ENCODE data around the gene TRMT11. TPM values are rescaled to one million over a fixed set of nuclear protein-coding genes. Genes with fewer than 3 reads are reported as not detected.

TRMT11 gene
- total and polyA plus RNA-seq, 2 of the 8 experiments (the other 6 are each of a cell fraction or from before 2014, with no cell fraction given), result 19.7 to 32.4 TPM

- Histone ChIP-seq H4K5ac (ENCODE audit: insufficient read length, low read depth, low read length) (no peak overlapping the region), H2BK120ac (replicated peaks; ENCODE audit: low read depth, low read length) (no peak overlapping the region), H3K27ac (ENCODE audit: low read depth, low read length) (no peak overlapping the region), H3K23me2 (ENCODE audit: low read depth, low read length) (no peaks in the 10 kb centered on the region), H2AFZ (ENCODE audit: low read length) (no peak overlapping the region), H3K9me3 (ENCODE audit: insufficient read depth in 2 of 2, low read depth in 1 of 2, low read length in 1 of 2) (no peaks in the 10 kb centered on the region), H4K91ac (replicated peaks; ENCODE audit: insufficient read length, low read length) (no peak overlapping the region), H2BK12ac (ENCODE audit: low read depth, low read length) (no peak overlapping the region), H3K23ac (ENCODE audit: insufficient read length) (no peak overlapping the region), H4K20me1 (replicated peaks in 1 of 2; ENCODE audit: control insufficient read depth in 1 of 2, insufficient read depth in 2 of 2, low read length in 2 of 2) (no peaks in the 10 kb centered on the region), H3K56ac (replicated peaks; ENCODE audit: insufficient read length, low read depth, low read length) (no peak overlapping the region), H3K36me3 (ENCODE audit: control insufficient read depth in 2 of 4, insufficient read depth in 4 of 4, low read length in 3 of 4) (no peaks in the 10 kb centered on the region; a peak in 1 of 8 replicates), H3K4me3 (ENCODE audit: extremely low read depth in 1 of 4, insufficient read depth in 2 of 4, low read depth in 3 of 4, low read length in 4 of 4) (no peak overlapping the region), H3K79me1 (ENCODE audit: low read depth, low read length) (no peaks in the 10 kb centered on the region), H3K4ac (replicated peaks; ENCODE audit: insufficient read length, low read depth, low read length) (no peak overlapping the region), H3K79me2 (ENCODE audit: control insufficient read depth in 1 of 2, insufficient read depth in 2 of 2, low read length in 2 of 2) (no peaks in the 10 kb centered on the region), H2BK5ac (ENCODE audit: low read depth, low read length) (no peak overlapping the region), H3K14ac (ENCODE audit: insufficient read length) (no peak overlapping the region), H2BK20ac (ENCODE audit: low read length) (no peak overlapping the region), H2AK5ac (ENCODE audit: low read depth, low read length) (no peak overlapping the region), H2BK15ac (ENCODE audit: low read length) (no peak overlapping the region), H3K4me1 (replicated peaks in 1 of 4; ENCODE audit: control insufficient read depth in 3 of 4, insufficient read depth in 4 of 4, low read length in 3 of 4) (no peaks in the 10 kb centered on the region), H3K18ac (ENCODE audit: extremely low read depth, low read length) (no peak overlapping the region), H3K9ac (replicated peaks in 1 of 4; ENCODE audit: extremely low read depth in 1 of 4, low read depth in 3 of 4, low read length in 3 of 4) (no peak overlapping the region), H3K27me3 (replicated peaks in 1 of 4; ENCODE audit: control insufficient read depth in 3 of 4, extremely low read depth in 1 of 4, insufficient read depth in 3 of 4, low read length in 3 of 4) (no peaks in the 10 kb centered on the region), H3K4me2 (ENCODE audit: insufficient read depth in 1 of 2, low read depth in 2 of 2, low read length in 2 of 2) (no peak overlapping the region), H4K8ac (ENCODE audit: extremely low read depth, insufficient read depth, low read length) (no peak overlapping the region)
- DNase-seq (ENCODE audit: low read depth in 1 of 2, low spot score in 2 of 2) (no peak), FAIRE-seq (no peak)
- ChIA-PET CTCF (ENCODE audit: partially characterized antibody) (no interaction called here), POLR2A (ENCODE audit: partially characterized antibody) (no interaction called here)
- 83% methylated on average over 3 of the region's 3 CpGs; no CpG with 5 or more reads in 1 of the 2 experiments for WGBS, 2 experiments (ENCODE audit: extremely low coverage in 1 of 2, insufficient coverage in 1 of 2, insufficient read length in 1 of 2, insufficient replicate concordance in 2 of 2, low coverage in 1 of 2, low lambda C conversion rate in 2 of 2, missing lambda C conversion rate in 1 of 2)
- TF ChIP-seq ZNF274 (IDR thresholded peaks at IDR 0.05; ENCODE audit: borderline replicate concordance, extremely low read depth, low read length) (no peak), RXRA (IDR thresholded peaks at IDR 0.05; ENCODE audit: insufficient read depth, low read depth, low read length) (no peak), CTBP2 (IDR thresholded peaks at IDR 0.05; ENCODE audit: borderline replicate concordance, insufficient read depth, insufficient read length, low read length) (no peak), POLR2A (IDR thresholded peaks at IDR 0.05; ENCODE audit: control extremely low read depth in 1 of 2, low read depth in 2 of 2, low read length in 2 of 2) (no peak), MAFK (IDR thresholded peaks at IDR 0.05; ENCODE audit: low read depth, low read length) (no peak), NANOG (IDR thresholded peaks at IDR 0.05; ENCODE audit: insufficient read depth, low read depth, low read length, poor library complexity, severe bottlenecking) (no peak), PHF8 (conservative IDR thresholded peaks at IDR 0.05; ENCODE audit: low read depth, low read length) (no peak), KDM5A (IDR thresholded peaks at IDR 0.05; ENCODE audit: low read length) (no peak), BRCA1 (IDR thresholded peaks at IDR 0.05; ENCODE audit: low read depth, low read length) (no peak), CEBPB (IDR thresholded peaks at IDR 0.05; ENCODE audit: low read depth, low read length) (no peak), SIN3A (conservative IDR thresholded peaks at IDR 0.05 in 1 of 2, IDR thresholded peaks at IDR 0.05 in 1 of 2; ENCODE audit: low read depth in 1 of 2, low read length in 2 of 2) (no peak)
These were observed 7.2 kb upstream of the TRMT11 start for GRCh38 chr6:125979101-125979500.
